ENCODE data around the gene ITSN1.

GRCh38 chr21:33820798-33821197 lies 178.5 kb downstream of the ITSN1 start:
- TF ChIP-seq CTCF (IDR thresholded peaks at IDR 0.05) (no peak), POLR2A (IDR thresholded peaks at IDR 0.05) (no peak)

All from thyroid gland (tissue), 4 donors.